BJ (cell line): ENCODE measurements around the gene PPP1R9A. TPM values are rescaled to one million over a fixed set of nuclear protein-coding genes. Genes with fewer than 3 reads are reported as not detected.

Experiments
- CTCF ChIA-PET: fragments of 350-600 bp; formaldehyde crosslinking; extraction: SDS; loops from one replicate; lab custom pipeline; 2021; ENCODE audit warnings: antibody characterized with exemption, inconsistent platforms; lab: Yijun Ruan, JAX
- POLR2A ChIA-PET: fragments of 300-600 bp; sonication (Branson Sonifier 250); formaldehyde crosslinking; extraction: SDS; loops from one replicate; lab custom pipeline; 2021; ENCODE audit warnings: antibody characterized with exemption; lab: Charles Lee
- DNase-seq: peaks from one replicate; pipeline ENCODE4 v3.0.0-alpha.2; 2011; ENCODE audit warnings: low read depth
- H3K27me3 ChIP-seq: 2 replicates; pipeline ENCODE4 v1.6.0; 2011; ENCODE audit warnings: low read length; ENCODE audit not compliant: control insufficient read depth, insufficient read depth
- H3K36me3 ChIP-seq: 2 replicates; pipeline ENCODE4 v1.5.1; 2011; ENCODE audit warnings: low read length; ENCODE audit not compliant: control insufficient read depth, insufficient read depth
- H3K4me3 ChIP-seq: 2 replicates; pipeline ENCODE4 v1.5.1; 2011; ENCODE audit warnings: low read depth, mild to moderate bottlenecking, control low read depth, low read length
- CTCF ChIP-seq: IDR thresholded peaks from 2 replicates; pipeline ENCODE4 v1.5.1; 2011; ENCODE audit warnings: low read depth, mild to moderate bottlenecking, control low read depth, inconsistent platforms, low read length, moderate library complexity; ENCODE audit not compliant: insufficient read depth
- polyA plus RNA-seq: library from polyadenylated mRNA; depleted of rRNA; stranded (reverse); fragments of >200 nt; gene quantifications from 2 replicates; pipeline ENCODE4 v1.2.3, GENCODE V29; 2011

PPP1R9A gene
- polyA plus RNA-seq, 1 experiment: 0.09 TPM

- Histone ChIP-seq H3K4me3 (no peak overlapping the region), H3K36me3 (no peaks in the 10 kb centered on the region), H3K27me3 (no peaks in the 10 kb centered on the region)
- TF ChIP-seq CTCF: no peak
- ChIA-PET CTCF (no interaction called here), POLR2A (no interaction called here)
- no peak for DNase-seq
These were observed 218.8 kb downstream of the PPP1R9A start for GRCh38 chr7:95126053-95126709.

- no peak overlapping the region for H3K4me3 ChIP-seq
- no peaks in the 10 kb centered on the region for H3K36me3 ChIP-seq
- no peak for TF ChIP-seq CTCF
- no peak for DNase-seq
- POLR2A ChIA-PET: no interaction called here
- CTCF ChIA-PET: no interaction called here
- H3K27me3 ChIP-seq: no peaks in the 10 kb centered on the region
These were observed 225.1 kb downstream of the PPP1R9A start for GRCh38 chr7:95132500-95132899.

- no peaks in the 10 kb centered on the region for H3K36me3 ChIP-seq
- no peak for TF ChIP-seq CTCF
- POLR2A ChIA-PET: no interaction called here
- CTCF ChIA-PET: no interaction called here
- no peak for DNase-seq
- H3K4me3 ChIP-seq: no peak overlapping the region
- no peaks in the 10 kb centered on the region for H3K27me3 ChIP-seq
These were observed 232.5 kb downstream of the PPP1R9A start for GRCh38 chr7:95139922-95140321.

GRCh38 chr7:95141755-95142154 is 234.4 kb downstream of the PPP1R9A start:
- POLR2A ChIA-PET: no interaction called here
- H3K36me3 ChIP-seq: no peaks in the 10 kb centered on the region
- no peak for DNase-seq
- TF ChIP-seq CTCF: no peak
- CTCF ChIA-PET: no interaction called here
- H3K27me3 ChIP-seq: no peaks in the 10 kb centered on the region
- H3K4me3 ChIP-seq: no peak overlapping the region

GRCh38 chr7:95144256-95144655 is 236.9 kb downstream of the PPP1R9A start:
- TF ChIP-seq CTCF: no peak
- ChIA-PET POLR2A (no interaction called here), CTCF (no interaction called here)

More at GRCh38 chr7:95144256-95144655, 236.9 kb downstream of the PPP1R9A start:
- Histone ChIP-seq H3K36me3 (no peaks in the 10 kb centered on the region), H3K4me3 (no peak overlapping the region), H3K27me3 (no peaks in the 10 kb centered on the region)
- DNase-seq: no peak
